ENCODE measurements around the gene RAP1GDS1.

- no peak for TF ChIP-seq POLR2A (IDR thresholded peaks at IDR 0.05; ENCODE audit: low read depth, low read length)
- no peak for TF ChIP-seq POLR2AphosphoS5 (IDR thresholded peaks at IDR 0.05; ENCODE audit: low read depth, low read length)
- TF ChIP-seq TAF1 (IDR thresholded peaks at IDR 0.05; ENCODE audit: borderline replicate concordance, low read depth, low read length), result no peak
Observed at GRCh38 chr4:98485816-98486345, 224.7 kb downstream of the RAP1GDS1 start.

All from GM12892 (cell line).